ENCODE results near the gene AFAP1.

Gene AFAP1

GRCh38 chr4:7752649-7753048 lies 187.0 kb downstream of the AFAP1 start:
- Histone ChIP-seq H3K36me3 (ENCODE audit: control insufficient read depth in 2 of 2, insufficient read depth in 2 of 2, low read length in 2 of 2) (peaks cover 0 to 3% of the 10 kb centered on the region in 2 donors), H3K4me1 (ENCODE audit: control insufficient read depth, insufficient read depth, low read length) (peaks cover 15% of the 10 kb centered on the region), H3K4me3 (ENCODE audit: low read length in 2 of 2) (no peak overlapping the region), H3K27ac (ENCODE audit: low read length) (no peak overlapping the region), H3K27me3 (ENCODE audit: control insufficient read depth in 1 of 2, insufficient read depth in 2 of 2, low read length in 2 of 2) (no peaks in the 10 kb centered on the region), H3K9me3 (ENCODE audit: control insufficient read depth in 2 of 2, low read length in 2 of 2) (no peaks in the 10 kb centered on the region), H3K9ac (ENCODE audit: low read length in 2 of 2) (no peak overlapping the region)

GRCh38 chr4:7750972-7751371 lies 188.7 kb downstream of the AFAP1 start:
- no peak overlapping the region for H3K9ac ChIP-seq (ENCODE audit: low read length in 2 of 2)
- H3K36me3 ChIP-seq (ENCODE audit: control insufficient read depth in 2 of 2, insufficient read depth in 2 of 2, low read length in 2 of 2) = peaks cover 0 to 3% of the 10 kb centered on the region in 2 donors
- no peaks in the 10 kb centered on the region for H3K9me3 ChIP-seq (ENCODE audit: control insufficient read depth in 2 of 2, low read length in 2 of 2)
- H3K4me1 ChIP-seq (ENCODE audit: control insufficient read depth, insufficient read depth, low read length) = peaks cover 6% of the 10 kb centered on the region
- H3K27ac ChIP-seq (ENCODE audit: low read length) = no peak overlapping the region
- H3K4me3 ChIP-seq (ENCODE audit: low read length in 2 of 2) = no peak overlapping the region
- H3K27me3 ChIP-seq (ENCODE audit: control insufficient read depth in 1 of 2, insufficient read depth in 2 of 2, low read length in 2 of 2) = no peaks in the 10 kb centered on the region

- H3K36me3 ChIP-seq (ENCODE audit: control insufficient read depth in 2 of 2, insufficient read depth in 2 of 2, low read length in 2 of 2) = peaks cover 0 to 3% of the 10 kb centered on the region in 2 donors
- H3K27ac ChIP-seq (ENCODE audit: low read length) = no peak overlapping the region
- H3K27me3 ChIP-seq (ENCODE audit: control insufficient read depth in 1 of 2, insufficient read depth in 2 of 2, low read length in 2 of 2) = no peaks in the 10 kb centered on the region
- H3K4me3 ChIP-seq (ENCODE audit: low read length in 2 of 2) = no peak overlapping the region
- H3K4me1 ChIP-seq (ENCODE audit: control insufficient read depth, insufficient read depth, low read length) = peaks cover 6% of the 10 kb centered on the region
- no peaks in the 10 kb centered on the region for H3K9me3 ChIP-seq (ENCODE audit: control insufficient read depth in 2 of 2, low read length in 2 of 2)
- H3K9ac ChIP-seq (ENCODE audit: low read length in 2 of 2) = no peak overlapping the region
Observed at GRCh38 chr4:7750523-7750922, 189.1 kb downstream of the AFAP1 start.

GRCh38 chr4:7747566-7747965 lies 192.1 kb downstream of the AFAP1 start:
- Histone ChIP-seq H3K27me3 (ENCODE audit: control insufficient read depth in 1 of 2, insufficient read depth in 2 of 2, low read length in 2 of 2) (no peaks in the 10 kb centered on the region), H3K4me3 (ENCODE audit: low read length in 2 of 2) (no peak overlapping the region), H3K9me3 (ENCODE audit: control insufficient read depth in 2 of 2, low read length in 2 of 2) (no peaks in the 10 kb centered on the region), H3K27ac (ENCODE audit: low read length) (no peak overlapping the region), H3K9ac (ENCODE audit: low read length in 2 of 2) (no peak overlapping the region), H3K36me3 (ENCODE audit: control insufficient read depth in 2 of 2, insufficient read depth in 2 of 2, low read length in 2 of 2) (peaks cover 0 to 3% of the 10 kb centered on the region in 2 donors), H3K4me1 (ENCODE audit: control insufficient read depth, insufficient read depth, low read length) (peaks cover 4% of the 10 kb centered on the region)

- Histone ChIP-seq H3K9ac (ENCODE audit: low read length in 2 of 2) (no peak overlapping the region), H3K4me3 (ENCODE audit: low read length in 2 of 2) (no peak overlapping the region), H3K36me3 (ENCODE audit: control insufficient read depth in 2 of 2, insufficient read depth in 2 of 2, low read length in 2 of 2) (peaks cover 0 to 3% of the 10 kb centered on the region in 2 donors), H3K27ac (ENCODE audit: low read length) (no peak overlapping the region), H3K9me3 (ENCODE audit: control insufficient read depth in 2 of 2, low read length in 2 of 2) (no peaks in the 10 kb centered on the region), H3K4me1 (ENCODE audit: control insufficient read depth, insufficient read depth, low read length) (peaks cover 4% of the 10 kb centered on the region), H3K27me3 (ENCODE audit: control insufficient read depth in 1 of 2, insufficient read depth in 2 of 2, low read length in 2 of 2) (no peaks in the 10 kb centered on the region)
Observed at GRCh38 chr4:7747062-7747385, 192.6 kb downstream of the AFAP1 start.

- H3K9ac ChIP-seq (ENCODE audit: low read length in 2 of 2) = no peak overlapping the region
- H3K4me1 ChIP-seq (ENCODE audit: control insufficient read depth, insufficient read depth, low read length) = peaks cover 4% of the 10 kb centered on the region
- peaks cover 0 to 3% of the 10 kb centered on the region in 2 donors for H3K36me3 ChIP-seq (ENCODE audit: control insufficient read depth in 2 of 2, insufficient read depth in 2 of 2, low read length in 2 of 2)
- no peak overlapping the region for H3K4me3 ChIP-seq (ENCODE audit: low read length in 2 of 2)
- H3K9me3 ChIP-seq (ENCODE audit: control insufficient read depth in 2 of 2, low read length in 2 of 2) = no peaks in the 10 kb centered on the region
- no peaks in the 10 kb centered on the region for H3K27me3 ChIP-seq (ENCODE audit: control insufficient read depth in 1 of 2, insufficient read depth in 2 of 2, low read length in 2 of 2)
- H3K27ac ChIP-seq (ENCODE audit: low read length) = no peak overlapping the region
Observed at GRCh38 chr4:7746351-7747061, 193.2 kb downstream of the AFAP1 start.

- Histone ChIP-seq H3K9me3 (ENCODE audit: control insufficient read depth in 2 of 2, low read length in 2 of 2) (no peaks in the 10 kb centered on the region), H3K4me3 (ENCODE audit: low read length in 2 of 2) (no peak overlapping the region), H3K27me3 (ENCODE audit: control insufficient read depth in 1 of 2, insufficient read depth in 2 of 2, low read length in 2 of 2) (no peaks in the 10 kb centered on the region), H3K9ac (ENCODE audit: low read length in 2 of 2) (no peak overlapping the region), H3K36me3 (ENCODE audit: control insufficient read depth in 2 of 2, insufficient read depth in 2 of 2, low read length in 2 of 2) (no peaks in the 10 kb centered on the region), H3K4me1 (ENCODE audit: control insufficient read depth, insufficient read depth, low read length) (peaks cover 4% of the 10 kb centered on the region), H3K27ac (ENCODE audit: low read length) (no peak overlapping the region)
Observed at GRCh38 chr4:7745301-7745885, 194.3 kb downstream of the AFAP1 start.

GRCh38 chr4:7744142-7744804 lies 195.4 kb downstream of the AFAP1 start:
- Histone ChIP-seq H3K9ac (ENCODE audit: low read length in 2 of 2) (no peak overlapping the region), H3K4me3 (ENCODE audit: low read length in 2 of 2) (no peak overlapping the region), H3K27me3 (ENCODE audit: control insufficient read depth in 1 of 2, insufficient read depth in 2 of 2, low read length in 2 of 2) (no peaks in the 10 kb centered on the region), H3K9me3 (ENCODE audit: control insufficient read depth in 2 of 2, low read length in 2 of 2) (no peaks in the 10 kb centered on the region), H3K36me3 (ENCODE audit: control insufficient read depth in 2 of 2, insufficient read depth in 2 of 2, low read length in 2 of 2) (no peaks in the 10 kb centered on the region), H3K27ac (ENCODE audit: low read length) (no peak overlapping the region), H3K4me1 (ENCODE audit: control insufficient read depth, insufficient read depth, low read length) (peaks cover 4% of the 10 kb centered on the region)

- Histone ChIP-seq H3K9ac (ENCODE audit: low read length in 2 of 2) (no peak overlapping the region), H3K36me3 (ENCODE audit: control insufficient read depth in 2 of 2, insufficient read depth in 2 of 2, low read length in 2 of 2) (no peaks in the 10 kb centered on the region), H3K9me3 (ENCODE audit: control insufficient read depth in 2 of 2, low read length in 2 of 2) (peaks cover 0 to 2% of the 10 kb centered on the region in 2 donors), H3K4me1 (ENCODE audit: control insufficient read depth, insufficient read depth, low read length) (peaks cover 4% of the 10 kb centered on the region), H3K4me3 (ENCODE audit: low read length in 2 of 2) (no peak overlapping the region), H3K27me3 (ENCODE audit: control insufficient read depth in 1 of 2, insufficient read depth in 2 of 2, low read length in 2 of 2) (no peaks in the 10 kb centered on the region), H3K27ac (ENCODE audit: low read length) (no peak overlapping the region)
Observed at GRCh38 chr4:7742807-7743280, 196.8 kb downstream of the AFAP1 start.

- peaks cover 4% of the 10 kb centered on the region for H3K4me1 ChIP-seq (ENCODE audit: control insufficient read depth, insufficient read depth, low read length)
- no peak overlapping the region for H3K4me3 ChIP-seq (ENCODE audit: low read length in 2 of 2)
- peaks cover 0 to 3% of the 10 kb centered on the region in 2 donors for H3K9me3 ChIP-seq (ENCODE audit: control insufficient read depth in 2 of 2, low read length in 2 of 2)
- H3K27me3 ChIP-seq (ENCODE audit: control insufficient read depth in 1 of 2, insufficient read depth in 2 of 2, low read length in 2 of 2) = no peaks in the 10 kb centered on the region
- H3K27ac ChIP-seq (ENCODE audit: low read length) = no peak overlapping the region
- H3K36me3 ChIP-seq (ENCODE audit: control insufficient read depth in 2 of 2, insufficient read depth in 2 of 2, low read length in 2 of 2) = no peaks in the 10 kb centered on the region
- H3K9ac ChIP-seq (ENCODE audit: low read length in 2 of 2) = no peak overlapping the region
Observed at GRCh38 chr4:7741946-7742806, 197.5 kb downstream of the AFAP1 start.
